Activated CD8-positive, alpha-beta memory T cell treated with anti-CD3 and anti-CD28 coated beads, Interleukin-2, amount 50 U/mL, for 48 hours (primary cell): ENCODE data around the gene ZDHHC1.
"Not testable (repeated sequence)": the region's sequence is repeated elsewhere in the genome, so short reads cannot be mapped to it uniquely, and the experiment has no call there.

Source experiments
- DNase-seq: peaks from one replicate; pipeline ENCODE4 v3.0.0-alpha.2; 2020

Gene ZDHHC1

GRCh38 chr16:67429799-67430503 lies 13.7 kb upstream of the ZDHHC1 start:
- DNase-seq = no peak

- DNase-seq = no peak
Observed at GRCh38 chr16:67429053-67429798, 12.9 kb upstream of the ZDHHC1 start.

GRCh38 chr16:67428146-67428731 lies 12.0 kb upstream of the ZDHHC1 start:
- peak; percentile 84 for DNase-seq

GRCh38 chr16:67426950-67427349 lies 10.7 kb upstream of the ZDHHC1 start:
- no peak for DNase-seq

GRCh38 chr16:67426022-67426421 lies 9.7 kb upstream of the ZDHHC1 start:
- DNase-seq = no peak

- DNase-seq = no peak
Observed at GRCh38 chr16:67425580-67425979, 9.3 kb upstream of the ZDHHC1 start.

GRCh38 chr16:67425061-67425460 lies 8.8 kb upstream of the ZDHHC1 start:
- no peak for DNase-seq

GRCh38 chr16:67424261-67424615 lies 8.0 kb upstream of the ZDHHC1 start:
- no peak for DNase-seq

- no peak for DNase-seq
Observed at GRCh38 chr16:67423611-67424260, 7.5 kb upstream of the ZDHHC1 start.

- no peak for DNase-seq
Observed at GRCh38 chr16:67423015-67423414, 6.7 kb upstream of the ZDHHC1 start.

GRCh38 chr16:67421030-67421429 lies 4.8 kb upstream of the ZDHHC1 start:
- no peak for DNase-seq

GRCh38 chr16:67419931-67420330 lies 3.7 kb upstream of the ZDHHC1 start:
- DNase-seq = no peak

- DNase-seq = no peak
Observed at GRCh38 chr16:67419502-67419901, 3.2 kb upstream of the ZDHHC1 start.

- no peak for DNase-seq
Observed at GRCh38 chr16:67417333-67418061, 1.2 kb upstream of the ZDHHC1 start.

GRCh38 chr16:67415421-67415820 lies 856 bp downstream of the ZDHHC1 start:
- DNase-seq = not testable (repeated sequence)

- no peak for DNase-seq
Observed at GRCh38 chr16:67413978-67414911, 2.0 kb downstream of the ZDHHC1 start.

GRCh38 chr16:67412294-67412693 lies 4.0 kb downstream of the ZDHHC1 start:
- DNase-seq = no peak

- DNase-seq = no peak
Observed at GRCh38 chr16:67411339-67411738, 4.9 kb downstream of the ZDHHC1 start.

GRCh38 chr16:67409631-67410030 lies 6.6 kb downstream of the ZDHHC1 start:
- DNase-seq = no peak

GRCh38 chr16:67407788-67408452 lies 8.4 kb downstream of the ZDHHC1 start:
- DNase-seq = no peak

- DNase-seq = no peak
Observed at GRCh38 chr16:67407176-67407787, 9.0 kb downstream of the ZDHHC1 start.
